CD14-positive monocyte (primary cell): ENCODE data around the gene TBC1D5. TPM values are rescaled to one million over a fixed set of nuclear protein-coding genes. Genes with fewer than 3 reads are reported as not detected.
A peak's percentile ranks its signal among the peaks of the same experiment; 100 is the strongest.

Experiments used
- DNase-seq, 3 donors: peaks; one replicate each; pipeline ENCODE4 v3.0.0-alpha.2; 2011 to 2022
- H2AFZ ChIP-seq: 2 replicates; pipeline ENCODE4 v1.6.0; 2012; ENCODE audit warnings: mild to moderate bottlenecking, low read depth, low read length, inconsistent platforms; ENCODE audit not compliant: insufficient read depth, poor library complexity, severe bottlenecking
- H3K27ac ChIP-seq, 2 donors: 1 replicate in 1 of 2; 2 replicates in 1 of 2; pipeline ENCODE4 v1.5.1; 2012 to 2013; ENCODE audit warnings: low read length in 2 of 2, control low read depth in 1 of 2, inconsistent platforms in 1 of 2, low read depth in 1 of 2, mild to moderate bottlenecking in 1 of 2
- H3K27me3 ChIP-seq, 2 donors: one replicate each; pipeline versions ENCODE4 v1.6.0 to v1.6.1; 2011 to 2013; ENCODE audit warnings: low read length in 2 of 2; ENCODE audit not compliant: control insufficient read depth in 2 of 2, insufficient read depth in 2 of 2
- H3K36me3 ChIP-seq, 2 donors: replicated peaks in 1 of 2; 1 replicate in 1 of 2; 2 replicates in 1 of 2; pipeline versions ENCODE4 v1.5.1 to v1.6.1; 2012 to 2013; ENCODE audit warnings: low read length in 2 of 2, control low read depth in 1 of 2, inconsistent platforms in 1 of 2, mild to moderate bottlenecking in 1 of 2; ENCODE audit not compliant: insufficient read depth in 2 of 2, control insufficient read depth in 1 of 2
- H3K4me1 ChIP-seq, 2 donors: 1 replicate in 1 of 2; 2 replicates in 1 of 2; pipeline versions ENCODE4 v1.5.1 to v1.6.1; 2012 to 2013; ENCODE audit warnings: low read length in 2 of 2, control low read depth in 1 of 2, inconsistent platforms in 1 of 2, mild to moderate bottlenecking in 1 of 2, moderate library complexity in 1 of 2; ENCODE audit not compliant: insufficient read depth in 2 of 2, control insufficient read depth in 1 of 2
- H3K4me2 ChIP-seq: replicated peaks from 2 replicates; pipeline ENCODE3; 2012; ENCODE audit warnings: low read length, moderate library complexity, mild to moderate bottlenecking; ENCODE audit not compliant: poor library complexity, severe bottlenecking; ENCODE audit errors: extremely low read depth
- H3K4me3 ChIP-seq, 3 experiments: fragments of 200-600 bp in 1 of 3; sonication (generic) in 1 of 3; replicated peaks in 1 of 3; 1 replicate in 2 of 3; 2 replicates in 1 of 3; pipeline ENCODE4 v1.5.1; 2011 to 2013; ENCODE audit warnings: low read length in 3 of 3, mild to moderate bottlenecking in 3 of 3, control low read depth in 2 of 3, low read depth in 2 of 3, inconsistent platforms in 1 of 3, moderate library complexity in 1 of 3
- H3K79me2 ChIP-seq: 2 replicates; pipeline ENCODE4 v1.6.0; 2012; ENCODE audit warnings: mild to moderate bottlenecking, control low read depth, inconsistent platforms, low read length, moderate library complexity; ENCODE audit not compliant: insufficient read depth
- H3K9ac ChIP-seq: 2 replicates; pipeline ENCODE4 v1.6.0; 2017; ENCODE audit warnings: low read length, mild to moderate bottlenecking; ENCODE audit not compliant: insufficient read depth, poor library complexity, severe bottlenecking
- H3K9me3 ChIP-seq, 2 donors: replicated peaks in 1 of 2; 1 replicate in 1 of 2; 2 replicates in 1 of 2; pipeline versions ENCODE4 v1.5.1 to v1.6.1; 2012 to 2013; ENCODE audit warnings: low read length in 2 of 2, control low read depth in 1 of 2; ENCODE audit not compliant: control insufficient read depth in 1 of 2, insufficient read depth in 1 of 2
- H4K20me1 ChIP-seq: 2 replicates; pipeline ENCODE4 v1.6.0; 2012; ENCODE audit warnings: mild to moderate bottlenecking, low read length, control low read depth, moderate library complexity; ENCODE audit not compliant: insufficient read depth
- H3K27ac Mint-ChIP-seq, 7 donors: one replicate each; pipeline ENCODE4 v1.8.0; 2020; ENCODE audit warnings: mild to moderate bottlenecking in 7 of 7, mixed read lengths in 7 of 7, moderate library complexity in 6 of 7, inconsistent platforms in 2 of 7
- H3K27me3 Mint-ChIP-seq, 3 donors: one replicate each; pipeline ENCODE4 v1.8.0; 2021 to 2022; ENCODE audit warnings: low read depth in 3 of 3, mild to moderate bottlenecking in 3 of 3, mixed read lengths in 3 of 3, moderate library complexity in 3 of 3, inconsistent platforms in 1 of 3
- H3K36me3 Mint-ChIP-seq, 2 donors: one replicate each; pipeline ENCODE4 v1.8.0; 2020; ENCODE audit warnings: mixed read lengths in 2 of 2, inconsistent platforms in 1 of 2, mild to moderate bottlenecking in 1 of 2
- H3K4me1 Mint-ChIP-seq: one replicate; pipeline ENCODE4 v1.8.0; 2020; ENCODE audit warnings: mild to moderate bottlenecking, mixed read lengths
- H3K4me3 Mint-ChIP-seq, 2 donors: one replicate each; pipeline ENCODE4 v1.8.0; 2020; ENCODE audit warnings: mild to moderate bottlenecking in 2 of 2, mixed read lengths in 2 of 2, moderate library complexity in 1 of 2
- H3K9me3 Mint-ChIP-seq, 7 donors: one replicate each; pipeline ENCODE4 v1.8.0; 2020 to 2022; ENCODE audit warnings: mixed read lengths in 7 of 7, mild to moderate bottlenecking in 6 of 7, moderate library complexity in 6 of 7, inconsistent platforms in 2 of 7
- WGBS: methylation state at CpG from one replicate; pipeline ENCODE4 v1.1.5; 2013; ENCODE audit warnings: missing lambda C conversion rate; ENCODE audit not compliant: insufficient coverage; 5-methylcytosine and 5-hydroxymethylcytosine counted together
- intact Hi-C, 2 donors: fragments of 100-400 bp; cut with micrococcal nuclease; formaldehyde crosslinking; loops; one replicate each; pipeline versions ENCODE4 v1.15.0 to v1.15.1; 2023
- polyA plus RNA-seq, 3 donors: library from polyadenylated mRNA; depleted of rRNA in 1 of 3; unstranded in 2 of 3; stranded (reverse) in 1 of 3; fragments of 300-500 nt in 2 of 3; fragments of >200 nt in 1 of 3; fragmentation: Illumina TruSeq in 2 of 3; gene quantifications; 1 replicate in 2 of 3; 2 replicates in 1 of 3; pipeline ENCODE4 v1.2.3, GENCODE V29; 2012 to 2021
- TF ChIP-seq, protein P1 (sequence below): fragments of 200-600 bp; IDR thresholded peaks from one replicate; pipeline ENCODE4 v1.8.0; 2022; ENCODE audit warnings: antibody characterized with exemption, mild to moderate bottlenecking

Gene TBC1D5
- polyA plus RNA-seq, 3 donors, result 17.6 to 35.3 (median 21.0) TPM

DNA sequence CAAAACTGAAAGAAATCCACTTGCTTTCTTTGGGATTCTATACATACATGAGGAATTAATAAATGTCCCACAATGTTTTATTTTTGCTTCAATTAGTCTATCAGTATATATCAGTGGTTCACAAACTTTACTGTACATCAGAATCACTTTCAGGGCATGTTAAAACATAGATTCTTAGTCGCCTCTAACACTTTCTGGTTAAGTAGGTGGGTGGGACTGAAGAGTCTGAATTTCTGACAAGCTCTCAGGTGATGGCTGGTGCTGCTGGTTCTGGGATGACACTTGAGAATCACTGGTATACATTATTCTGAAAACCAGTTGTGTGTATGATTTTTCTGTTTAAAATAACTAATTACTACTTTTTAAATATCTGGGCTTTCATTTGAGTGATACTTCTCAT lies 393.3 kb downstream of the TBC1D5 start:
- no peaks in the 10 kb centered on the region for H3K27me3 Mint-ChIP-seq
- no peaks in the 10 kb centered on the region for H3K36me3 ChIP-seq
- TF ChIP-seq, protein P1, sequence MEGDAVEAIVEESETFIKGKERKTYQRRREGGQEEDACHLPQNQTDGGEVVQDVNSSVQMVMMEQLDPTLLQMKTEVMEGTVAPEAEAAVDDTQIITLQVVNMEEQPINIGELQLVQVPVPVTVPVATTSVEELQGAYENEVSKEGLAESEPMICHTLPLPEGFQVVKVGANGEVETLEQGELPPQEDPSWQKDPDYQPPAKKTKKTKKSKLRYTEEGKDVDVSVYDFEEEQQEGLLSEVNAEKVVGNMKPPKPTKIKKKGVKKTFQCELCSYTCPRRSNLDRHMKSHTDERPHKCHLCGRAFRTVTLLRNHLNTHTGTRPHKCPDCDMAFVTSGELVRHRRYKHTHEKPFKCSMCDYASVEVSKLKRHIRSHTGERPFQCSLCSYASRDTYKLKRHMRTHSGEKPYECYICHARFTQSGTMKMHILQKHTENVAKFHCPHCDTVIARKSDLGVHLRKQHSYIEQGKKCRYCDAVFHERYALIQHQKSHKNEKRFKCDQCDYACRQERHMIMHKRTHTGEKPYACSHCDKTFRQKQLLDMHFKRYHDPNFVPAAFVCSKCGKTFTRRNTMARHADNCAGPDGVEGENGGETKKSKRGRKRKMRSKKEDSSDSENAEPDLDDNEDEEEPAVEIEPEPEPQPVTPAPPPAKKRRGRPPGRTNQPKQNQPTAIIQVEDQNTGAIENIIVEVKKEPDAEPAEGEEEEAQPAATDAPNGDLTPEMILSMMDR, result no peak
- intact Hi-C loops, result no loop called here
- no peak overlapping the region for H2AFZ ChIP-seq
- WGBS, result no CpG with 5 or more reads among the region's 1 CpG
- no peak overlapping the region for H3K27ac ChIP-seq
- H3K4me3 ChIP-seq, result no peak overlapping the region
- H3K27ac Mint-ChIP-seq, result no peak overlapping the region
- peaks cover 6 to 9% of the 10 kb centered on the region in 2 donors for H3K36me3 Mint-ChIP-seq
- H3K79me2 ChIP-seq, result no peaks in the 10 kb centered on the region
- H3K4me2 ChIP-seq, result no peak overlapping the region
- H3K4me3 Mint-ChIP-seq, result no peak overlapping the region
- DNase-seq, result no peak
- H3K9me3 Mint-ChIP-seq, result peaks cover 0 to 3% (median 0%) of the 10 kb centered on the region in 7 donors
- H3K4me1 Mint-ChIP-seq, result no peaks in the 10 kb centered on the region
- no peaks in the 10 kb centered on the region for H3K27me3 ChIP-seq
- H3K4me1 ChIP-seq, result no peaks in the 10 kb centered on the region
- no peak overlapping the region for H3K9ac ChIP-seq
- H4K20me1 ChIP-seq, result no peaks in the 10 kb centered on the region
- H3K9me3 ChIP-seq, result no peaks in the 10 kb centered on the region

DNA sequence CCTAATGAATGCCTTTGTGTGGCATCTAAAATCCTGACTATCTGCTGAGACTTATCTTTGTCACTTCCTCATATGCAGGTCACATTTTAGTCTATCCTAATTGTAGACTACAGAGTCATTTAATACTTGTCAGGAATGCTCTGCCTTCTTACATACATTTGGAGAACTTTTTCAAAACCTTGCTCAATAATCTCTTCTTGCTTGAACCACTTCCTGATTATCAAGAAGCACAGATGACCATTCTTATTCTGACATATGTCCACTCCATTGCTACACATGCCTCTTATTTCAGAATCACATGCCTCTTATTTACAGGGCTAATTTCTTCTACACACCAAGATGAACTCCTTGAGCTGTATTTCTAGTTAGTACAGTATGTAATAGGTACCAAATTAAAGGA lies 400.3 kb downstream of the TBC1D5 start:
- no peak overlapping the region for H3K27ac ChIP-seq
- Mint-ChIP-seq H3K9me3 (peaks cover 0 to 3% (median 1%) of the 10 kb centered on the region in 7 donors), H3K4me1 (no peaks in the 10 kb centered on the region), H3K27ac (peak overlapping the region in 2 of 7 donors; percentile 1 to 4), H3K4me3 (no peak overlapping the region), H3K27me3 (peaks cover 0 to 2% (median 0%) of the 10 kb centered on the region in 3 donors), H3K36me3 (peaks cover 13 to 14% of the 10 kb centered on the region in 2 donors)
- no peaks in the 10 kb centered on the region for H3K4me1 ChIP-seq
- H3K36me3 ChIP-seq, result no peaks in the 10 kb centered on the region
- H3K79me2 ChIP-seq, result no peaks in the 10 kb centered on the region
- H3K27me3 ChIP-seq, result no peaks in the 10 kb centered on the region
- intact Hi-C loops, result no loop called here
- no peak overlapping the region for H3K4me3 ChIP-seq
- no peaks in the 10 kb centered on the region for H4K20me1 ChIP-seq
- H2AFZ ChIP-seq, result no peak overlapping the region
- no peaks in the 10 kb centered on the region for H3K9me3 ChIP-seq
- H3K4me2 ChIP-seq, result no peak overlapping the region
- no peak for DNase-seq
- no peak overlapping the region for H3K9ac ChIP-seq
- TF ChIP-seq, protein P1, result no peak
